ENCODE results near the gene SASH3. TPM values are rescaled to one million over a fixed set of nuclear protein-coding genes. Genes with fewer than 3 reads are reported as not detected.

Gene SASH3
- total RNA-seq, 1 donor from 2014 or later, result 14.0 TPM

- H3K4me1 ChIP-seq, result no peaks in the 10 kb centered on the region
- no peak overlapping the region for H3K4me3 ChIP-seq
- no peak for TF ChIP-seq POLR2A (IDR thresholded peaks at IDR 0.05)
- no peak for TF ChIP-seq CTCF (IDR thresholded peaks at IDR 0.05)
- TF ChIP-seq POLR2AphosphoS5 (IDR thresholded peaks at IDR 0.05; ENCODE audit: insufficient read depth in 1 of 2, low read depth in 1 of 2), result no peak
- no peaks in the 10 kb centered on the region for H3K27me3 ChIP-seq
- H3K27ac ChIP-seq, result no peak overlapping the region
- no peaks in the 10 kb centered on the region for H3K36me3 ChIP-seq
- intact Hi-C loops (cut with DNase I), result no loop called here
- no peaks in the 10 kb centered on the region for H3K9me3 ChIP-seq
- no peak for DNase-seq (ENCODE audit: extremely low spot score in 2 of 2)
Measured at GRCh38 chrX:129798888-129799287, 19.1 kb downstream of the SASH3 start.

- H3K27ac ChIP-seq, result no peak overlapping the region
- no peaks in the 10 kb centered on the region for H3K4me1 ChIP-seq
- no peak for TF ChIP-seq CTCF (IDR thresholded peaks at IDR 0.05)
- no peak for TF ChIP-seq POLR2AphosphoS5 (IDR thresholded peaks at IDR 0.05; ENCODE audit: insufficient read depth in 1 of 2, low read depth in 1 of 2)
- TF ChIP-seq POLR2A (IDR thresholded peaks at IDR 0.05), result no peak
- no peak for DNase-seq (ENCODE audit: extremely low spot score in 2 of 2)
- no peaks in the 10 kb centered on the region for H3K27me3 ChIP-seq
- no peak overlapping the region for H3K4me3 ChIP-seq
- H3K36me3 ChIP-seq, result no peaks in the 10 kb centered on the region
- intact Hi-C loops (cut with DNase I), result no loop called here
- H3K9me3 ChIP-seq, result no peaks in the 10 kb centered on the region
Measured at GRCh38 chrX:129800186-129800585, 20.4 kb downstream of the SASH3 start.

- Histone ChIP-seq H3K36me3 (peaks cover 0 to 8% of the 10 kb centered on the region in 2 donors), H3K27ac (no peak overlapping the region), H3K9me3 (no peaks in the 10 kb centered on the region), H3K27me3 (no peaks in the 10 kb centered on the region), H3K4me1 (no peaks in the 10 kb centered on the region), H3K4me3 (no peak overlapping the region)
- intact Hi-C loops (cut with DNase I), result no loop called here
- DNase-seq (ENCODE audit: extremely low spot score in 2 of 2), result no peak
- no peak for TF ChIP-seq CTCF (IDR thresholded peaks at IDR 0.05)
Measured at GRCh38 chrX:129802863-129803262, 23.1 kb downstream of the SASH3 start.

- no peak overlapping the region for H3K4me3 ChIP-seq
- no peak for TF ChIP-seq POLR2AphosphoS5 (IDR thresholded peaks at IDR 0.05; ENCODE audit: insufficient read depth in 1 of 2, low read depth in 1 of 2)
- TF ChIP-seq POLR2A (IDR thresholded peaks at IDR 0.05), result no peak
- no peak for TF ChIP-seq CTCF (IDR thresholded peaks at IDR 0.05)
- no peak overlapping the region for H3K27ac ChIP-seq
- peaks cover 0 to 8% of the 10 kb centered on the region in 2 donors for H3K36me3 ChIP-seq
- H3K9me3 ChIP-seq, result no peaks in the 10 kb centered on the region
- intact Hi-C loops (cut with DNase I), result no loop called here
- no peaks in the 10 kb centered on the region for H3K4me1 ChIP-seq
- H3K27me3 ChIP-seq, result no peaks in the 10 kb centered on the region
- DNase-seq (ENCODE audit: extremely low spot score in 2 of 2), result no peak
Measured at GRCh38 chrX:129804806-129805205, 25.1 kb downstream of the SASH3 start.

- DNase-seq (ENCODE audit: extremely low spot score in 2 of 2), result no peak
- no peaks in the 10 kb centered on the region for H3K27me3 ChIP-seq
- no peaks in the 10 kb centered on the region for H3K9me3 ChIP-seq
- no peak for TF ChIP-seq CTCF (IDR thresholded peaks at IDR 0.05)
- TF ChIP-seq POLR2A (IDR thresholded peaks at IDR 0.05), result no peak
- TF ChIP-seq POLR2AphosphoS5 (IDR thresholded peaks at IDR 0.05; ENCODE audit: insufficient read depth in 1 of 2, low read depth in 1 of 2), result no peak
- H3K27ac ChIP-seq, result no peak overlapping the region
- H3K4me1 ChIP-seq, result no peaks in the 10 kb centered on the region
- intact Hi-C loops (cut with DNase I), result no loop called here
- H3K4me3 ChIP-seq, result no peak overlapping the region
- H3K36me3 ChIP-seq, result peaks cover 0 to 15% of the 10 kb centered on the region in 2 donors
Measured at GRCh38 chrX:129808158-129808828, 28.5 kb downstream of the SASH3 start.

All from vagina (tissue), 2 donors.